Measurements from ENCODE around the gene TLDC2.

Gene TLDC2

GRCh38 chr20:36848677-36849076 is 27.3 kb upstream of the TLDC2 start:
- DNase-seq (ENCODE audit: low read depth, low spot score), result no peak
- H3K4me3 ChIP-seq (ENCODE audit: low read length), result no peak overlapping the region

- H3K4me3 ChIP-seq (ENCODE audit: low read length), result no peak overlapping the region
- DNase-seq (ENCODE audit: low read depth, low spot score), result no peak
Observed at GRCh38 chr20:36849333-36850065, 26.4 kb upstream of the TLDC2 start.

GRCh38 chr20:36850759-36851158 is 25.2 kb upstream of the TLDC2 start:
- no peak for DNase-seq (ENCODE audit: low read depth, low spot score)

GRCh38 chr20:36851490-36851889 is 24.4 kb upstream of the TLDC2 start:
- DNase-seq (ENCODE audit: low read depth, low spot score), result no peak

More at GRCh38 chr20:36850759-36851158, 25.2 kb upstream of the TLDC2 start:
- no peak overlapping the region for H3K4me3 ChIP-seq (ENCODE audit: low read length)

GRCh38 chr20:36852187-36852586 is 23.8 kb upstream of the TLDC2 start:
- no peak for DNase-seq (ENCODE audit: low read depth, low spot score)
- no peak overlapping the region for H3K4me3 ChIP-seq (ENCODE audit: low read length)

More at GRCh38 chr20:36851490-36851889, 24.4 kb upstream of the TLDC2 start:
- no peak overlapping the region for H3K4me3 ChIP-seq (ENCODE audit: low read length)

GRCh38 chr20:36854348-36855240 is 21.3 kb upstream of the TLDC2 start:
- no peak overlapping the region for H3K4me3 ChIP-seq (ENCODE audit: low read length)
- DNase-seq (ENCODE audit: low read depth, low spot score), result no peak

GRCh38 chr20:36855241-36855657 is 20.7 kb upstream of the TLDC2 start:
- H3K4me3 ChIP-seq (ENCODE audit: low read length), result no peak overlapping the region
- no peak for DNase-seq (ENCODE audit: low read depth, low spot score)

GRCh38 chr20:36856195-36856594 is 19.7 kb upstream of the TLDC2 start:
- no peak overlapping the region for H3K4me3 ChIP-seq (ENCODE audit: low read length)
- DNase-seq (ENCODE audit: low read depth, low spot score), result no peak

GRCh38 chr20:36856691-36857635 is 19.0 kb upstream of the TLDC2 start:
- peak; percentile 63 for DNase-seq (ENCODE audit: low read depth, low spot score)
- H3K4me3 ChIP-seq (ENCODE audit: low read length), result no peak overlapping the region

- DNase-seq (ENCODE audit: low read depth, low spot score), result no peak
- H3K4me3 ChIP-seq (ENCODE audit: low read length), result no peak overlapping the region
Observed at GRCh38 chr20:36859282-36859555, 16.7 kb upstream of the TLDC2 start.

GRCh38 chr20:36859700-36860330 is 16.1 kb upstream of the TLDC2 start:
- no peak overlapping the region for H3K4me3 ChIP-seq (ENCODE audit: low read length)
- no peak for DNase-seq (ENCODE audit: low read depth, low spot score)

GRCh38 chr20:36860339-36860738 is 15.6 kb upstream of the TLDC2 start:
- no peak overlapping the region for H3K4me3 ChIP-seq (ENCODE audit: low read length)
- no peak for DNase-seq (ENCODE audit: low read depth, low spot score)

- no peak overlapping the region for H3K4me3 ChIP-seq (ENCODE audit: low read length)
- DNase-seq (ENCODE audit: low read depth, low spot score), result no peak
Observed at GRCh38 chr20:36860811-36861624, 14.9 kb upstream of the TLDC2 start.

- DNase-seq (ENCODE audit: low read depth, low spot score), result no peak
- H3K4me3 ChIP-seq (ENCODE audit: low read length), result no peak overlapping the region
Observed at GRCh38 chr20:36861625-36861874, 14.4 kb upstream of the TLDC2 start.

GRCh38 chr20:36861875-36862801 is 13.8 kb upstream of the TLDC2 start:
- H3K4me3 ChIP-seq (ENCODE audit: low read length), result no peak overlapping the region
- DNase-seq (ENCODE audit: low read depth, low spot score), result no peak

- peak overlapping the region; percentile 21; the same call in 1 of the 2 replicates for H3K4me3 ChIP-seq (ENCODE audit: low read length)
- DNase-seq (ENCODE audit: low read depth, low spot score), result no peak
Observed at GRCh38 chr20:36862857-36863668, 12.9 kb upstream of the TLDC2 start.

Measured in Jurkat, Clone E6-1 (cell line).